Upper lobe of left lung (tissue), 4 donors: ENCODE data around the gene DCDC2C.

ENCODE experiments used
- CTCF ChIP-seq, 6 experiments: fragments of 450-650 bp in 4 of 6; fragments of 200-600 bp in 2 of 6; sonication (generic) in 2 of 6; IDR thresholded peaks; one replicate each; pipeline ENCODE4 v1.5.1; 2016 to 2019; ENCODE audit warnings: antibody characterized with exemption in 6 of 6
- EP300 ChIP-seq, 4 donors: sonication (generic); formaldehyde crosslinking; IDR thresholded peaks; one replicate each; pipeline ENCODE4 v1.5.1; 2017; ENCODE audit warnings: antibody characterized with exemption in 4 of 4, control low read depth in 2 of 4
- POLR2A ChIP-seq, 4 donors: fragments of 450-650 bp; IDR thresholded peaks; one replicate each; pipeline ENCODE4 v1.5.1; 2016 to 2017; ENCODE audit warnings: antibody characterized with exemption in 4 of 4, mild to moderate bottlenecking in 2 of 4
- POLR2AphosphoS5 ChIP-seq, 2 donors: sonication (generic); formaldehyde crosslinking; IDR thresholded peaks; one replicate each; pipeline ENCODE4 v1.5.1; 2017; ENCODE audit warnings: antibody characterized with exemption in 2 of 2

GRCh38 chr2:3814706-3815245, 111.4 kb downstream of the DCDC2C start:
- TF ChIP-seq POLR2AphosphoS5 (IDR thresholded peaks at IDR 0.05), result no peak
- TF ChIP-seq CTCF (IDR thresholded peaks at IDR 0.05), result no peak
- no peak for TF ChIP-seq POLR2A (IDR thresholded peaks at IDR 0.05)
- TF ChIP-seq EP300 (IDR thresholded peaks at IDR 0.05), result no peak
